Subcutaneous adipose tissue (tissue), 4 donors: ENCODE measurements around the gene CNKSR1. TPM values are rescaled to one million over a fixed set of nuclear protein-coding genes. Genes with fewer than 3 reads are reported as not detected.

ENCODE experiments used
- CTCF ChIP-seq: fragments of 450-650 bp; IDR thresholded peaks from one replicate; pipeline ENCODE4 v1.5.1; 2016; ENCODE audit warnings: low read depth, mild to moderate bottlenecking, control low read depth, antibody characterized with exemption, moderate library complexity
- total RNA-seq, 4 donors: library from RNA; depleted of rRNA; stranded (reverse); fragments of >200 nt; gene quantifications; one replicate each; pipeline ENCODE4 v1.1.0, GENCODE V29; 2016

Gene CNKSR1
- total RNA-seq, 4 donors from 2014 or later: 2.1 TPM; not detected in 3

- TF ChIP-seq CTCF: no peak
Observed at GRCh38 chr1:26168410-26169197, 8.7 kb upstream of the CNKSR1 start, which contains the start of gene C1orf232. C1orf232 (minus strand) TSS chr1:26168963; CDS start chr1:26168499, 464 bp downstream.

- no peak for TF ChIP-seq CTCF
Observed at GRCh38 chr1:26169198-26169554, 8.1 kb upstream of the CNKSR1 start.

- no peak for TF ChIP-seq CTCF
Observed at GRCh38 chr1:26169669-26170471, 7.4 kb upstream of the CNKSR1 start, which contains the start of gene ZNF593. ZNF593 (plus strand) TSS chr1:26169908; CDS start chr1:26169984, 76 bp downstream.

- no peak for TF ChIP-seq CTCF
Observed at GRCh38 chr1:26170472-26170821, 6.8 kb upstream of the CNKSR1 start.

- no peak for TF ChIP-seq CTCF
Observed at GRCh38 chr1:26171084-26172072, 5.9 kb upstream of the CNKSR1 start, which contains the start of gene ZNF593OS. ZNF593OS (minus strand) TSS chr1:26171832; CDS start chr1:26171661, 171 bp downstream.

GRCh38 chr1:26175346-26175745, 1.9 kb upstream of the CNKSR1 start:
- TF ChIP-seq CTCF: no peak
